HepG2 (cell line): ENCODE measurements around the gene CEP104. TPM values are rescaled to one million over a fixed set of nuclear protein-coding genes. Genes with fewer than 3 reads are reported as not detected.

ENCODE experiments used
- E2F5 ChIP-seq: sonication (generic); formaldehyde crosslinking; conservative IDR thresholded peaks from 2 replicates; pipeline ENCODE4 v1.4.0; 2020; ENCODE audit warnings: missing genetic modification reagents
- NFIC ChIP-seq: IDR thresholded peaks from 2 replicates; pipeline ENCODE4 v1.6.1; 2012; ENCODE audit warnings: mild to moderate bottlenecking, low read length, inconsistent platforms
- NFRKB ChIP-seq: fragments of 450-650 bp; IDR thresholded peaks from 2 replicates; pipeline ENCODE4 v1.6.1; 2017
- PCBP1 ChIP-seq: fragments of 200-400 bp; formaldehyde crosslinking; IDR thresholded peaks from 2 replicates; pipeline ENCODE4 v1.6.1; 2017; ENCODE audit warnings: mild to moderate bottlenecking, low read depth, low read length, borderline replicate concordance
- RXRA ChIP-seq: sonication (generic); formaldehyde crosslinking; IDR thresholded peaks from 2 replicates; pipeline ENCODE4 v1.5.1; 2020; ENCODE audit warnings: missing genetic modification reagents
- TBP ChIP-seq: sonication (generic); formaldehyde crosslinking; IDR thresholded peaks from 2 replicates; pipeline ENCODE4 v1.5.0; 2020; ENCODE audit warnings: missing genetic modification reagents
- ZFP36L1 ChIP-seq: sonication (generic); formaldehyde crosslinking; IDR thresholded peaks from 2 replicates; pipeline ENCODE4 v1.8.0; 2022; ENCODE audit warnings: mild to moderate bottlenecking, missing genetic modification reagents, moderate library complexity
- ZNF350 ChIP-seq: sonication (generic); formaldehyde crosslinking; IDR thresholded peaks from 2 replicates; pipeline ENCODE4 v1.4.0; 2020; ENCODE audit warnings: mild to moderate bottlenecking, low read depth, missing genetic modification reagents, borderline replicate concordance
- ZNF468 ChIP-seq: sonication (generic); formaldehyde crosslinking; IDR thresholded peaks from 2 replicates; pipeline ENCODE4 v1.8.0; 2022; ENCODE audit warnings: mild to moderate bottlenecking, moderate library complexity, missing genetic modification reagents
- ZNF550 ChIP-seq: sonication (generic); formaldehyde crosslinking; IDR thresholded peaks from 2 replicates; pipeline ENCODE4 v1.4.0; 2020; ENCODE audit warnings: mild to moderate bottlenecking, missing genetic modification reagents, borderline replicate concordance
- polyA plus RNA-seq, 8 experiments: library from polyadenylated mRNA; depleted of rRNA in 3 of 8; stranded (reverse) in 7 of 8; unstranded in 1 of 8; fragments of >200 nt; fragmentation: Illumina TruSeq in 4 of 8; extraction: Trizol in 4 of 8; gene quantifications; 2 replicates each; pipeline versions ENCODE4 v1.2.1 to v1.2.3, GENCODE V29; 2011 to 2016; ENCODE audit warnings: low read depth in 4 of 8, missing spikeins in 1 of 8, mixed read lengths in 1 of 8; ENCODE audit not compliant: insufficient read depth in 1 of 8
- total RNA-seq, 5 experiments: library from RNA; depleted of rRNA; stranded (reverse); fragments of >200 nt; fragmentation: Illumina TruSeq; extraction: Trizol; gene quantifications; 2 replicates each; pipeline ENCODE4 v1.2.3, GENCODE V29; 2016; ENCODE audit warnings: low read depth in 1 of 5
- TF ChIP-seq, protein P1 (sequence below): sonication (generic); formaldehyde crosslinking; IDR thresholded peaks from 2 replicates; pipeline ENCODE4 v1.5.0; 2020; ENCODE audit warnings: mild to moderate bottlenecking, missing genetic modification reagents
- TF ChIP-seq, protein P2 (sequence below): sonication (generic); formaldehyde crosslinking; IDR thresholded peaks from 2 replicates; pipeline ENCODE4 v1.4.0; 2020; ENCODE audit warnings: mild to moderate bottlenecking, missing genetic modification reagents
- TF ChIP-seq, protein P3 (sequence below): sonication (generic); formaldehyde crosslinking; IDR thresholded peaks from 2 replicates; pipeline ENCODE4 v1.4.0; 2020; ENCODE audit warnings: missing genetic modification reagents, mild to moderate bottlenecking, borderline replicate concordance
- TF ChIP-seq, protein P4 (sequence below), 2 experiments: sonication (generic) in 1 of 2; formaldehyde crosslinking in 1 of 2; IDR thresholded peaks; 2 replicates each; pipeline versions ENCODE4 v1.4.0 to v1.6.1; 2016 to 2020; ENCODE audit warnings: borderline replicate concordance in 1 of 2, low read depth in 1 of 2, mild to moderate bottlenecking in 1 of 2, missing genetic modification reagents in 1 of 2
- TF ChIP-seq, protein P5 (sequence below): sonication (generic); formaldehyde crosslinking; IDR thresholded peaks from 2 replicates; pipeline ENCODE4 v1.4.0; 2020; ENCODE audit warnings: missing genetic modification reagents

Gene CEP104
- total and polyA plus RNA-seq, 2 of the 13 experiments (the other 11 are each of a cell fraction or from before 2014, with no cell fraction given): 20.4 to 30.1 TPM

DNA sequence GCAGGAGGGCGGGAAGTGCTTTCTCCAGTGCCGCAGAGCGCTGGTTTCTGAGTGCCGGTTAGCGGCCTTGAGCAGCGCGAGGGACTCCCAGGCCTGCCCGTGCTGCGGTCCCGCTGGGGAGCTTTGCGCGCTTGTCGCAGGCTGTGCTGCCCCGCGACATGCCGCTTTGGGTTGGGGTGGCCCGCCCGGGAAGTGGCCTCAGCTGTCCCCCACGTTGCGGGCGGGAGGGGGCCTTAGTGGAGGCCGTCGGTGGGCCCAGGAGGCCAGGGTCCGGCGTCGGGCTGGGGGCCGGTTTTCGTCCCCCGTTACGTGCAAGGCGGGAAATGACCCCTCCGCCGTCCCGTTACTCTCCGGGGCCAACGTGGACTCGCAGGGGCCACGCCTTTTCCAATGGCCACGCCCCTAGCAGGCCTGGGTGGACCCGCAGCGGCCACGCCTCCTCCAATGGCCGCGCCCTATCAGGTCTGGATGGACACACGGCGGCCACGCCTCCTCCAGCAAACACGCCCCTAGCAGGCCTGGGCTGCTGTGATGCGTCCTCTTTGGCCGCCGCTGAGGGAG is 44.0 kb upstream of the CEP104 start (continued):
- TF ChIP-seq E2F5: no peak; the same call in 1 of the 2 replicates
- no peak for TF ChIP-seq TBP (CRISPR knock-in tag)
- TF ChIP-seq, protein P1, sequence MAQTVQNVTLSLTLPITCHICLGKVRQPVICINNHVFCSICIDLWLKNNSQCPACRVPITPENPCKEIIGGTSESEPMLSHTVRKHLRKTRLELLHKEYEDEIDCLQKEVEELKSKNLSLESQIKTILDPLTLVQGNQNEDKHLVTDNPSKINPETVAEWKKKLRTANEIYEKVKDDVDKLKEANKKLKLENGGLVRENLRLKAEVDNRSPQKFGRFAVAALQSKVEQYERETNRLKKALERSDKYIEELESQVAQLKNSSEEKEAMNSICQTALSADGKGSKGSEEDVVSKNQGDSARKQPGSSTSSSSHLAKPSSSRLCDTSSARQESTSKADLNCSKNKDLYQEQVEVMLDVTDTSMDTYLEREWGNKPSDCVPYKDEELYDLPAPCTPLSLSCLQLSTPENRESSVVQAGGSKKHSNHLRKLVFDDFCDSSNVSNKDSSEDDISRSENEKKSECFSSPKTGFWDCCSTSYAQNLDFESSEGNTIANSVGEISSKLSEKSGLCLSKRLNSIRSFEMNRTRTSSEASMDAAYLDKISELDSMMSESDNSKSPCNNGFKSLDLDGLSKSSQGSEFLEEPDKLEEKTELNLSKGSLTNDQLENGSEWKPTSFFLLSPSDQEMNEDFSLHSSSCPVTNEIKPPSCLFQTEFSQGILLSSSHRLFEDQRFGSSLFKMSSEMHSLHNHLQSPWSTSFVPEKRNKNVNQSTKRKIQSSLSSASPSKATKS (CRISPR knock-in tag): no peak
- TF ChIP-seq ZNF350 (CRISPR knock-in tag): 0 out of 2 replicates have a peak, but pooled peaks have one; percentile 58
- TF ChIP-seq NFRKB: no peak
- TF ChIP-seq, protein P2, sequence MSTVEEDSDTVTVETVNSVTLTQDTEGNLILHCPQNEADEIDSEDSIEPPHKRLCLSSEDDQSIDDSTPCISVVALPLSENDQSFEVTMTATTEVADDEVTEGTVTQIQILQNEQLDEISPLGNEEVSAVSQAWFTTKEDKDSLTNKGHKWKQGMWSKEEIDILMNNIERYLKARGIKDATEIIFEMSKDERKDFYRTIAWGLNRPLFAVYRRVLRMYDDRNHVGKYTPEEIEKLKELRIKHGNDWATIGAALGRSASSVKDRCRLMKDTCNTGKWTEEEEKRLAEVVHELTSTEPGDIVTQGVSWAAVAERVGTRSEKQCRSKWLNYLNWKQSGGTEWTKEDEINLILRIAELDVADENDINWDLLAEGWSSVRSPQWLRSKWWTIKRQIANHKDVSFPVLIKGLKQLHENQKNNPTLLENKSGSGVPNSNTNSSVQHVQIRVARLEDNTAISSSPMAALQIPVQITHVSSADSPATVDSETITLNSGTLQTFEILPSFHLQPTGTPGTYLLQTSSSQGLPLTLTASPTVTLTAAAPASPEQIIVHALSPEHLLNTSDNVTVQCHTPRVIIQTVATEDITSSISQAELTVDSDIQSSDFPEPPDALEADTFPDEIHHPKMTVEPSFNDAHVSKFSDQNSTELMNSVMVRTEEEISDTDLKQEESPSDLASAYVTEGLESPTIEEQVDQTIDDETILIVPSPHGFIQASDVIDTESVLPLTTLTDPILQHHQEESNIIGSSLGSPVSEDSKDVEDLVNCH: no peak
- TF ChIP-seq ZNF468: no peak
- TF ChIP-seq ZNF550 (CRISPR knock-in tag): no peak
- TF ChIP-seq, protein P3, sequence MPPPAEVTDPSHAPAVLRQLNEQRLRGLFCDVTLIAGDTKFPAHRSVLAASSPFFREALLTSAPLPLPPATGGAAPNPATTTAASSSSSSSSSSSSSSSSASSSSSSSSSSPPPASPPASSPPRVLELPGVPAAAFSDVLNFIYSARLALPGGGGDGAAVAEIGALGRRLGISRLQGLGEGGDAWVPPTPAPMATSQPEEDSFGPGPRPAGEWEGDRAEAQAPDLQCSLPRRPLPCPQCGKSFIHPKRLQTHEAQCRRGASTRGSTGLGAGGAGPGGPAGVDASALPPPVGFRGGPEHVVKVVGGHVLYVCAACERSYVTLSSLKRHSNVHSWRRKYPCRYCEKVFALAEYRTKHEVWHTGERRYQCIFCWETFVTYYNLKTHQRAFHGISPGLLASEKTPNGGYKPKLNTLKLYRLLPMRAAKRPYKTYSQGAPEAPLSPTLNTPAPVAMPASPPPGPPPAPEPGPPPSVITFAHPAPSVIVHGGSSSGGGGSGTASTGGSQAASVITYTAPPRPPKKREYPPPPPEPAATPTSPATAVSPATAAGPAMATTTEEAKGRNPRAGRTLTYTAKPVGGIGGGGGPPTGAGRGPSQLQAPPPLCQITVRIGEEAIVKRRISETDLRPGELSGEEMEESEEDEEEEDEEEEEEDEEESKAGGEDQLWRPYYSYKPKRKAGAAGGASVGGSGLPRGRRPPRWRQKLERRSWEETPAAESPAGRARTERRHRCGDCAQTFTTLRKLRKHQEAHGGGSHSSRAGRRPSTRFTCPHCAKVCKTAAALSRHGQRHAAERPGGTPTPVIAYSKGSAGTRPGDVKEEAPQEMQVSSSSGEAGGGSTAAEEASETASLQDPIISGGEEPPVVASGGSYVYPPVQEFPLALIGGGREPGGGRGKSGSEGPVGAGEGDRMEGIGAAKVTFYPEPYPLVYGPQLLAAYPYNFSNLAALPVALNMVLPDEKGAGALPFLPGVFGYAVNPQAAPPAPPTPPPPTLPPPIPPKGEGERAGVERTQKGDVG: no peak
- TF ChIP-seq, protein P4, sequence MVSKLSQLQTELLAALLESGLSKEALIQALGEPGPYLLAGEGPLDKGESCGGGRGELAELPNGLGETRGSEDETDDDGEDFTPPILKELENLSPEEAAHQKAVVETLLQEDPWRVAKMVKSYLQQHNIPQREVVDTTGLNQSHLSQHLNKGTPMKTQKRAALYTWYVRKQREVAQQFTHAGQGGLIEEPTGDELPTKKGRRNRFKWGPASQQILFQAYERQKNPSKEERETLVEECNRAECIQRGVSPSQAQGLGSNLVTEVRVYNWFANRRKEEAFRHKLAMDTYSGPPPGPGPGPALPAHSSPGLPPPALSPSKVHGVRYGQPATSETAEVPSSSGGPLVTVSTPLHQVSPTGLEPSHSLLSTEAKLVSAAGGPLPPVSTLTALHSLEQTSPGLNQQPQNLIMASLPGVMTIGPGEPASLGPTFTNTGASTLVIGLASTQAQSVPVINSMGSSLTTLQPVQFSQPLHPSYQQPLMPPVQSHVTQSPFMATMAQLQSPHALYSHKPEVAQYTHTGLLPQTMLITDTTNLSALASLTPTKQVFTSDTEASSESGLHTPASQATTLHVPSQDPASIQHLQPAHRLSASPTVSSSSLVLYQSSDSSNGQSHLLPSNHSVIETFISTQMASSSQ (IDR thresholded peaks at IDR 0.05; ENCODE audit: low read depth): no peak
- TF ChIP-seq, protein P4 (CRISPR knock-in tag; IDR thresholded peaks at IDR 0.05; ENCODE audit: borderline replicate concordance): no peak
- no peak for TF ChIP-seq PCBP1
- peak; percentile 36; the same call in 1 of the 2 replicates for TF ChIP-seq ZFP36L1 (CRISPR knock-in tag)
- TF ChIP-seq RXRA (CRISPR knock-in tag): peak; percentile 70; the same call in 1 of the 2 replicates
- TF ChIP-seq, protein P5, sequence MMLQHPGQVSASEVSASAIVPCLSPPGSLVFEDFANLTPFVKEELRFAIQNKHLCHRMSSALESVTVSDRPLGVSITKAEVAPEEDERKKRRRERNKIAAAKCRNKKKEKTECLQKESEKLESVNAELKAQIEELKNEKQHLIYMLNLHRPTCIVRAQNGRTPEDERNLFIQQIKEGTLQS: no peak
- no peak for TF ChIP-seq NFIC
